Activated B cell treated with CpG ODN at 0.5 μM for 24 hours (primary cell): Measurements from ENCODE around the gene DUS4L. TPM values are rescaled to one million over a fixed set of nuclear protein-coding genes. Genes with fewer than 3 reads are reported as not detected.

Experiments
- ATAC-seq: fragments of 200-7000 bp; cut with Tn5 transposase; one replicate; pipeline ENCODE4 v1.10.0; 2021; ENCODE audit warnings: low read depth, mild to moderate bottlenecking, moderate library complexity
- CTCF ChIA-PET: fragments of 350-600 bp; sonication (Branson Sonifier 250); formaldehyde crosslinking; loops from one replicate; lab custom pipeline; 2021; ENCODE audit warnings: antibody characterized with exemption; lab: Charles Lee
- POLR2A ChIA-PET: fragments of 350-600 bp; sonication (Branson Sonifier 250); formaldehyde crosslinking; loops from one replicate; lab custom pipeline; 2021; ENCODE audit warnings: antibody characterized with exemption; lab: Charles Lee
- DNase-seq: peaks from one replicate; pipeline ENCODE4 v3.0.0; 2022
- H3K27ac Mint-ChIP-seq: one replicate; pipeline ENCODE4 v1.8.0; 2020; ENCODE audit warnings: mixed read lengths
- H3K27me3 Mint-ChIP-seq: one replicate; pipeline ENCODE4 v1.8.0; 2021; ENCODE audit warnings: mixed read lengths
- H3K36me3 Mint-ChIP-seq: one replicate; pipeline ENCODE4 v1.8.0; 2021; ENCODE audit warnings: low read depth, mixed read lengths
- H3K4me1 Mint-ChIP-seq: one replicate; pipeline ENCODE4 v1.8.0; 2021; ENCODE audit warnings: mixed read lengths
- H3K4me3 Mint-ChIP-seq: one replicate; pipeline ENCODE4 v1.8.0; 2020; ENCODE audit warnings: mild to moderate bottlenecking, mixed read lengths
- H3K9me3 Mint-ChIP-seq: one replicate; pipeline ENCODE4 v1.8.0; 2020; ENCODE audit warnings: mixed read lengths
- intact Hi-C: fragments of 100-400 bp; cut with micrococcal nuclease; formaldehyde crosslinking; loops from one replicate; pipeline ENCODE4 v1.15.1; 2024
- total RNA-seq: library from RNA; stranded (reverse); gene quantifications from 2 replicates; pipeline ENCODE4 v1.2.3, GENCODE V29; 2022
- TF ChIP-seq, protein P1 (sequence below): fragments of 200-600 bp; IDR thresholded peaks from one replicate; pipeline ENCODE4 v1.8.0; 2022; ENCODE audit warnings: antibody characterized with exemption, mild to moderate bottlenecking

Gene DUS4L
- total RNA-seq, 1 donor from 2014 or later = 14.6 TPM

DNA sequence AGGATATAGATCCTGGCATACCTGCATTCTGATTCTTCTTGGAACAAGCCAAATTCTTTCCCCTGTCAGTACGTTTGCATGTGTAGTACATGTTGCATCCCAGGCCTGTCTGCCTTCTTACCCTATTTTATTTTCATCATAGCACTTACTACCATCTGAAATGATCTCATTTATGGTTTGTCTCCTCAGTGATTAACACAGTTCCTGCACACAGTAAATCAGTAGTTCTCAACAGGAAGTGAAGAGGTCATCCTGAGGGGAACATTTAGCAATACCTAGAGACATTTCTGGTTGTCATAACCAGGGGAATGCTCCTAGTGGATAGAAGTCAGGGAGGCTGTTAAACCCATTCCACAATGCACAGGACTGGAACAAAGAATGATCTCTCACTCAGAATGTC is 58.7 kb downstream of the DUS4L start:
- Mint-ChIP-seq H3K36me3 (peaks cover 5% of the 10 kb centered on the region), H3K27me3 (no peaks in the 10 kb centered on the region), H3K4me3 (no peak overlapping the region), H3K27ac (no peak overlapping the region), H3K9me3 (peaks cover 3% of the 10 kb centered on the region), H3K4me1 (no peaks in the 10 kb centered on the region)
- no peak for ATAC-seq
- ChIA-PET POLR2A (no interaction called here), CTCF (no interaction called here)
- intact Hi-C loops = no loop called here
- TF ChIP-seq, protein P1, sequence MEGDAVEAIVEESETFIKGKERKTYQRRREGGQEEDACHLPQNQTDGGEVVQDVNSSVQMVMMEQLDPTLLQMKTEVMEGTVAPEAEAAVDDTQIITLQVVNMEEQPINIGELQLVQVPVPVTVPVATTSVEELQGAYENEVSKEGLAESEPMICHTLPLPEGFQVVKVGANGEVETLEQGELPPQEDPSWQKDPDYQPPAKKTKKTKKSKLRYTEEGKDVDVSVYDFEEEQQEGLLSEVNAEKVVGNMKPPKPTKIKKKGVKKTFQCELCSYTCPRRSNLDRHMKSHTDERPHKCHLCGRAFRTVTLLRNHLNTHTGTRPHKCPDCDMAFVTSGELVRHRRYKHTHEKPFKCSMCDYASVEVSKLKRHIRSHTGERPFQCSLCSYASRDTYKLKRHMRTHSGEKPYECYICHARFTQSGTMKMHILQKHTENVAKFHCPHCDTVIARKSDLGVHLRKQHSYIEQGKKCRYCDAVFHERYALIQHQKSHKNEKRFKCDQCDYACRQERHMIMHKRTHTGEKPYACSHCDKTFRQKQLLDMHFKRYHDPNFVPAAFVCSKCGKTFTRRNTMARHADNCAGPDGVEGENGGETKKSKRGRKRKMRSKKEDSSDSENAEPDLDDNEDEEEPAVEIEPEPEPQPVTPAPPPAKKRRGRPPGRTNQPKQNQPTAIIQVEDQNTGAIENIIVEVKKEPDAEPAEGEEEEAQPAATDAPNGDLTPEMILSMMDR = no peak
- DNase-seq = no peak

DNA sequence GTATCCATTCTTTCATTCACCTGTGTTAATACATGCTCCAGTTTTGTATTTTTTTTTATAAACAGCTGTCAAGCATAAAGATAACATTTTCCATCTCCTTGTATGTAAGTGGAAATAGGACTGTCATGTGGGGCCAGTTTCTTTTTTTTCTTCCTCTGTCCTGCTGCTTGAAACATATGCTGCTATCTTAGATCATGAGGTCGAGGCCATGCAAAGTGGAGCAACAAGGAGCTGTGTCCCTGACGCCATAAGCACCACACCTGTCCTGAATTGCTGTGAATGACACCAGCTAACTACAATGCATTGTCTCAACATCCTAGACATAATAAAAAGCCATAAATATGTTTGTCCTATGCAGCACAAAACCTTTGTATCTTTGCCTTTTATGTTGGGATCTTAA is 59.1 kb downstream of the DUS4L start:
- no peak for ATAC-seq
- ChIA-PET CTCF (no interaction called here), POLR2A (no interaction called here)
- Mint-ChIP-seq H3K4me3 (no peak overlapping the region), H3K9me3 (peaks cover 3% of the 10 kb centered on the region), H3K36me3 (peaks cover 5% of the 10 kb centered on the region), H3K27me3 (no peaks in the 10 kb centered on the region), H3K4me1 (peaks cover 3% of the 10 kb centered on the region), H3K27ac (no peak overlapping the region)
- no peak for DNase-seq
- TF ChIP-seq, protein P1 = no peak
- intact Hi-C loops = no loop called here

- POLR2A ChIA-PET = no interaction called here
- no peak overlapping the region for H3K27ac Mint-ChIP-seq
- CTCF ChIA-PET = no interaction called here
- peaks cover 3% of the 10 kb centered on the region for H3K9me3 Mint-ChIP-seq
- H3K4me1 Mint-ChIP-seq = peaks cover 23% of the 10 kb centered on the region
- no peaks in the 10 kb centered on the region for H3K27me3 Mint-ChIP-seq
- intact Hi-C loops = loop anchor here (5.0 kb wide), 1 partner anchor 35 kb away; the partner anchor contains the start of gene SLC26A4
- H3K4me3 Mint-ChIP-seq = no peak overlapping the region
- H3K36me3 Mint-ChIP-seq = no peaks in the 10 kb centered on the region
- ATAC-seq = no peak
- no peak for DNase-seq
- TF ChIP-seq, protein P1 = no peak
Measured at GRCh38 chr7:107627002-107627401, 63.2 kb downstream of the DUS4L start.

Other genes with a start within 250 kb of the DUS4L start
- not detected in 2 replicates for gene GPR22, start 93.9 kb upstream of the DUS4L start, total RNA-seq
- 40.6 and 47.0 TPM in 2 replicates for gene COG5, start 51 bp upstream of the DUS4L start, total RNA-seq
- gene BCAP29, start 16.3 kb downstream of the DUS4L start, total RNA-seq = 23.9 and 24.9 TPM in 2 replicates
- gene SLC26A4, start 96.9 kb downstream of the DUS4L start, total RNA-seq = 0.05 and 0.13 TPM in 2 replicates
- gene CBLL1, start 180.2 kb downstream of the DUS4L start, total RNA-seq = 35.3 and 47.2 TPM in 2 replicates
- not detected in 2 replicates for gene SLC26A3, start 239.3 kb downstream of the DUS4L start, total RNA-seq